ENCODE measurements around the gene ARHGEF28. TPM values are rescaled to one million over a fixed set of nuclear protein-coding genes. Genes with fewer than 3 reads are reported as not detected.

ARHGEF28 gene
- total and polyA plus RNA-seq, 2 donors (not counting 1 experiment from before 2014, with no cell fraction given): 2.3 to 34.3 TPM

GRCh38 chr5:73816656-73817420 lies 190.8 kb downstream of the ARHGEF28 start:
- Histone ChIP-seq H3K4me3 (replicated peaks in 1 of 4; ENCODE audit: control extremely low read depth in 1 of 4, insufficient read depth in 1 of 4, low read depth in 3 of 4, low read length in 4 of 4) (no peak overlapping the region), H3K27me3 (ENCODE audit: control insufficient read depth, insufficient read depth, low read length) (no peaks in the 10 kb centered on the region), H3K4me2 (ENCODE audit: extremely low read depth, insufficient read depth, low read length) (no peak overlapping the region), H3K27ac (ENCODE audit: insufficient read depth, low read length) (no peak overlapping the region), H3K9ac (ENCODE audit: insufficient read depth, low read length) (no peak overlapping the region), H3K9me3 (ENCODE audit: control insufficient read depth, insufficient read depth, low read depth, low read length) (no peaks in the 10 kb centered on the region), H3K4me1 (ENCODE audit: control insufficient read depth, extremely low read depth, insufficient read depth, low read length) (peaks cover 8% of the 10 kb centered on the region), H4K20me1 (ENCODE audit: control insufficient read depth, extremely low read depth, insufficient read depth, low read length) (no peaks in the 10 kb centered on the region), H2AFZ (ENCODE audit: low read length) (no peak overlapping the region), H3K36me3 (ENCODE audit: control insufficient read depth, insufficient read depth, low read length) (no peaks in the 10 kb centered on the region), H3K79me2 (ENCODE audit: control insufficient read depth, insufficient read depth, low read length) (no peaks in the 10 kb centered on the region)
- DNase-seq (ENCODE audit: low read depth in 2 of 2): peak; percentile 85
- TF ChIP-seq EZH2 (IDR thresholded peaks at IDR 0.05; ENCODE audit: low read length, missing control alignments): no peak
- TF ChIP-seq CTCF (conservative IDR thresholded peaks at IDR 0.05 in 1 of 2, IDR thresholded peaks at IDR 0.05 in 1 of 2; ENCODE audit: low read depth in 1 of 2, low read length in 2 of 2): no peak

GRCh38 chr5:73818357-73818756 lies 192.4 kb downstream of the ARHGEF28 start:
- no peaks in the 10 kb centered on the region for H3K9me3 ChIP-seq (ENCODE audit: control insufficient read depth, insufficient read depth, low read depth, low read length)

GRCh38 chr5:73820326-73820725 lies 194.3 kb downstream of the ARHGEF28 start:
- no peaks in the 10 kb centered on the region for H4K20me1 ChIP-seq (ENCODE audit: control insufficient read depth, extremely low read depth, insufficient read depth, low read length)
- H3K4me1 ChIP-seq (ENCODE audit: control insufficient read depth, extremely low read depth, insufficient read depth, low read length): peaks cover 8% of the 10 kb centered on the region
- H3K4me3 ChIP-seq (replicated peaks in 1 of 4; ENCODE audit: control extremely low read depth in 1 of 4, insufficient read depth in 1 of 4, low read depth in 3 of 4, low read length in 4 of 4): no peak overlapping the region
- H3K79me2 ChIP-seq (ENCODE audit: control insufficient read depth, insufficient read depth, low read length): no peaks in the 10 kb centered on the region
- DNase-seq (ENCODE audit: low read depth in 2 of 2): no peak
- TF ChIP-seq CTCF (conservative IDR thresholded peaks at IDR 0.05 in 1 of 2, IDR thresholded peaks at IDR 0.05 in 1 of 2; ENCODE audit: low read depth in 1 of 2, low read length in 2 of 2): no peak
- no peak for TF ChIP-seq EZH2 (IDR thresholded peaks at IDR 0.05; ENCODE audit: low read length, missing control alignments)
- H3K4me2 ChIP-seq (ENCODE audit: extremely low read depth, insufficient read depth, low read length): no peak overlapping the region
- no peak overlapping the region for H3K27ac ChIP-seq (ENCODE audit: insufficient read depth, low read length)
- H3K36me3 ChIP-seq (ENCODE audit: control insufficient read depth, insufficient read depth, low read length): no peaks in the 10 kb centered on the region
- no peak overlapping the region for H3K9ac ChIP-seq (ENCODE audit: insufficient read depth, low read length)
- H3K27me3 ChIP-seq (ENCODE audit: control insufficient read depth, insufficient read depth, low read length): no peaks in the 10 kb centered on the region
- no peaks in the 10 kb centered on the region for H3K9me3 ChIP-seq (ENCODE audit: control insufficient read depth, insufficient read depth, low read depth, low read length)
- H2AFZ ChIP-seq (ENCODE audit: low read length): no peak overlapping the region

More at GRCh38 chr5:73818357-73818756, 192.4 kb downstream of the ARHGEF28 start:
- TF ChIP-seq EZH2 (IDR thresholded peaks at IDR 0.05; ENCODE audit: low read length, missing control alignments): no peak
- TF ChIP-seq CTCF (conservative IDR thresholded peaks at IDR 0.05 in 1 of 2, IDR thresholded peaks at IDR 0.05 in 1 of 2; ENCODE audit: low read depth in 1 of 2, low read length in 2 of 2): no peak
- Histone ChIP-seq H3K27ac (ENCODE audit: insufficient read depth, low read length) (no peak overlapping the region), H3K27me3 (ENCODE audit: control insufficient read depth, insufficient read depth, low read length) (no peaks in the 10 kb centered on the region), H3K79me2 (ENCODE audit: control insufficient read depth, insufficient read depth, low read length) (no peaks in the 10 kb centered on the region), H3K9ac (ENCODE audit: insufficient read depth, low read length) (no peak overlapping the region), H3K4me3 (replicated peaks in 1 of 4; ENCODE audit: control extremely low read depth in 1 of 4, insufficient read depth in 1 of 4, low read depth in 3 of 4, low read length in 4 of 4) (no peak overlapping the region), H2AFZ (ENCODE audit: low read length) (no peak overlapping the region), H3K36me3 (ENCODE audit: control insufficient read depth, insufficient read depth, low read length) (no peaks in the 10 kb centered on the region), H3K4me2 (ENCODE audit: extremely low read depth, insufficient read depth, low read length) (no peak overlapping the region), H3K4me1 (ENCODE audit: control insufficient read depth, extremely low read depth, insufficient read depth, low read length) (peaks cover 8% of the 10 kb centered on the region), H4K20me1 (ENCODE audit: control insufficient read depth, extremely low read depth, insufficient read depth, low read length) (no peaks in the 10 kb centered on the region)
- peak in 1 of 2 donors; percentile 94 for DNase-seq (ENCODE audit: low read depth in 2 of 2)

Data from fibroblast of lung (primary cell).